Vagina (tissue), 2 donors: ENCODE results near the gene BSG.

Source experiments
- CTCF ChIP-seq, 3 experiments: fragments of 450-650 bp in 2 of 3; fragments of 200-600 bp in 1 of 3; sonication (generic) in 1 of 3; IDR thresholded peaks; one replicate each; pipeline ENCODE4 v1.5.1; 2017 to 2019; ENCODE audit warnings: antibody characterized with exemption in 3 of 3, mild to moderate bottlenecking in 2 of 3, moderate library complexity in 2 of 3
- POLR2AphosphoS5 ChIP-seq, 2 donors: sonication (generic); formaldehyde crosslinking; IDR thresholded peaks; one replicate each; pipeline ENCODE4 v1.9.0; 2017; ENCODE audit warnings: antibody characterized with exemption in 2 of 2, mild to moderate bottlenecking in 2 of 2, low read depth in 1 of 2; ENCODE audit not compliant: insufficient read depth in 1 of 2

GRCh38 chr19:575527-576506, 3.4 kb downstream of the BSG start:
- TF ChIP-seq POLR2AphosphoS5 (IDR thresholded peaks at IDR 0.05; ENCODE audit: insufficient read depth in 1 of 2, low read depth in 1 of 2) (no peak), CTCF (IDR thresholded peaks at IDR 0.05) (no peak)
